Activated CD4-positive, alpha-beta memory T cell treated with anti-CD3 and anti-CD28 coated beads for 36 hours (primary cell): ENCODE results near the gene CPVL. TPM values are rescaled to one million over a fixed set of nuclear protein-coding genes. Genes with fewer than 3 reads are reported as not detected.
"Not testable (repeated sequence)": the region's sequence is repeated elsewhere in the genome, so short reads cannot be mapped to it uniquely, and the experiment has no call there.

ENCODE experiments used
- CTCF ChIA-PET: fragments of 350-600 bp; sonication (Branson Sonifier 250); formaldehyde crosslinking; loops from one replicate; lab custom pipeline; 2021; ENCODE audit warnings: antibody characterized with exemption, inconsistent platforms; lab: Charles Lee
- POLR2A ChIA-PET: fragments of 350-600 bp; sonication (Branson Sonifier 250); formaldehyde crosslinking; loops from one replicate; lab custom pipeline; 2021; ENCODE audit warnings: antibody characterized with exemption; lab: Charles Lee
- DNase-seq: peaks from one replicate; pipeline ENCODE4 v3.0.0-alpha.2; 2020
- H3K27ac Mint-ChIP-seq: one replicate; pipeline ENCODE4 v1.8.0; 2021; ENCODE audit warnings: mixed read lengths
- H3K27me3 Mint-ChIP-seq: one replicate; pipeline ENCODE4 v1.8.0; 2021; ENCODE audit warnings: mixed read lengths
- H3K36me3 Mint-ChIP-seq: one replicate; pipeline ENCODE4 v1.8.0; 2021; ENCODE audit warnings: mixed read lengths
- H3K4me1 Mint-ChIP-seq: one replicate; pipeline ENCODE4 v1.8.0; 2021; ENCODE audit warnings: low read depth, mixed read lengths
- H3K4me3 Mint-ChIP-seq: one replicate; pipeline ENCODE4 v1.8.0; 2021; ENCODE audit warnings: mild to moderate bottlenecking, mixed read lengths
- H3K9me3 Mint-ChIP-seq: one replicate; pipeline ENCODE4 v1.8.0; 2021; ENCODE audit warnings: mixed read lengths
- intact Hi-C: fragments of 100-400 bp; cut with micrococcal nuclease; formaldehyde crosslinking; loops from one replicate; pipeline ENCODE4 v1.15.1; 2023
- total RNA-seq, 2 experiments: library from RNA; stranded (reverse); gene quantifications; one replicate each; pipeline ENCODE4 v1.2.3, GENCODE V29; 2021

Gene CPVL
- total RNA-seq, 2 experiments from 2014 or later = not detected

- H3K36me3 Mint-ChIP-seq = no peaks in the 10 kb centered on the region
- H3K27ac Mint-ChIP-seq = no peak overlapping the region
- ChIA-PET CTCF (interaction anchor here (0.6 to 1.8 kb wide), 2 partner anchors 9 to 168 kb away, joined by 3 to 5 read pairs; no protein-coding TSS in a partner anchor), POLR2A (no interaction called here)
- H3K27me3 Mint-ChIP-seq = peaks cover 19% of the 10 kb centered on the region
- no peak overlapping the region for H3K4me3 Mint-ChIP-seq
- no peaks in the 10 kb centered on the region for H3K9me3 Mint-ChIP-seq
- no peak for DNase-seq
- intact Hi-C loops = no loop called here
- peaks cover 11% of the 10 kb centered on the region for H3K4me1 Mint-ChIP-seq
These were observed 31.1 kb downstream of the CPVL start for GRCh38 chr7:29115130-29115687.

DNA sequence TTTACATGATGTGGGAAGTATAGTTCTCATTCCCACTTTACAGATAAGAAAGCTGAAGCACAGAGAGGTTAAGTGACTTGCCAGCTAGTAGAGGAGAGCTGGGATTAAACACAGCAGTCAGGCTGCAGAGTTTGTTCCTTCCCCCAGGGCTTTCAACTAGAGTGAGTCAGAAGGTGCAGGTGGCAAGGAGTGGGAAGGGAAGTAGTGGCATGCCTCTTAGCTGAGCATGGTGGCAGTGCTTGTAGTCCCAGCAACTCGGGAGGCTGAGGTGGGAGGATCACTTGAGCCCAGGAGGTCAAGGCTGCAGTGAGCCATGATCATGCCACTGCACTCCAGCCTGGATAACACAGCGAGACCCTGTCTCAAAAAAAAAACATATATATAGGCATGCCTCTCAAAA lies 32.1 kb downstream of the CPVL start:
- H3K9me3 Mint-ChIP-seq, H3K36me3 Mint-ChIP-seq, DNase-seq, H3K4me3 Mint-ChIP-seq, POLR2A ChIA-PET, H3K27ac Mint-ChIP-seq: not testable (repeated sequence)
- intact Hi-C loops = loop anchor here (1.0 kb wide), 1 partner anchor 130 kb away; no protein-coding TSS in a partner anchor
- CTCF ChIA-PET = interaction anchor here (1.5 to 2.7 kb wide), 3 partner anchors 187 to 295 kb away, joined by 7 to 23 read pairs (median 18); no protein-coding TSS in a partner anchor
- peaks cover 11% of the 10 kb centered on the region for H3K4me1 Mint-ChIP-seq
- peaks cover 22% of the 10 kb centered on the region for H3K27me3 Mint-ChIP-seq

DNA sequence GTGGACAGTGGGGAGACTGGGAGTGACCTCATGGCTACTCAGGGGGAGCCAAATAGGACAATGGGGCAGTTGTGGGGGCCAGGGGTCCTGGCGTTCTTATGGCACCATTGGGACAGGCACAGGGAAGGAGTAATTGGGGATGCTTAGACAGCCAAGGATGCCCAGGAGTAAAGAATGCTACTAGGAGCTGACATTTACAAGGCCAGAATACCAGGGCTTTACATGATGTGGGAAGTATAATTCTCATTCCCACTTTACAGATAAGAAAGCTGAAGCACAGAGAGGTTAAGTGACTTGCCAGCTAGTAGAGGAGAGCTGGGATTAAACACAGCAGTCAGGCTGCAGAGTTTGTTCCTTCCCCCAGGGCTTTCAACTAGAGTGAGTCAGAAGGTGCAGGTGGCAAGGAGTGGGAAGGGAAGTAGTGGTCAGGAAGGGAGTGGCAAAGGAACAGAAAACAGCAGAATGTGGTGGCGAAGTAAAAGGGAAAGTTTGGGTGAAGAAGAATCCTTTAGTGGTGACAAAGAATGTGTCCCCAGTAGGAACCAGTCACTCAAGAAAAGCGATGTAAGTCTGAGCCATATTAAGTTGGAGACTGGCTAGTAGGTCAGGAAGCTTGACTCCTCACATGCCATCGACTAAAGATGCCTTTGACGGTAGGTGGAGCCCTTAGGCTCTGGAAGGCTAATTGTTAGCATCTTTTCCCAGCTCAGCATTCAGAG lies 32.8 kb downstream of the CPVL start:
- H3K9me3 Mint-ChIP-seq = no peaks in the 10 kb centered on the region
- H3K4me3 Mint-ChIP-seq = no peak overlapping the region
- peak; percentile 36 for DNase-seq
- no peak overlapping the region for H3K27ac Mint-ChIP-seq
- POLR2A ChIA-PET = no interaction called here
- CTCF ChIA-PET = interaction anchor here (0.5 to 2.7 kb wide), 6 partner anchors 12 to 295 kb away, joined by 3 to 23 read pairs (median 5); no protein-coding TSS in a partner anchor
- no peaks in the 10 kb centered on the region for H3K36me3 Mint-ChIP-seq
- peaks cover 22% of the 10 kb centered on the region for H3K27me3 Mint-ChIP-seq
- H3K4me1 Mint-ChIP-seq = peaks cover 11% of the 10 kb centered on the region
- intact Hi-C loops = loop anchor here (1.0 to 2.0 kb wide), 3 partner anchors 131 to 295 kb away; no protein-coding TSS in a partner anchor

DNA sequence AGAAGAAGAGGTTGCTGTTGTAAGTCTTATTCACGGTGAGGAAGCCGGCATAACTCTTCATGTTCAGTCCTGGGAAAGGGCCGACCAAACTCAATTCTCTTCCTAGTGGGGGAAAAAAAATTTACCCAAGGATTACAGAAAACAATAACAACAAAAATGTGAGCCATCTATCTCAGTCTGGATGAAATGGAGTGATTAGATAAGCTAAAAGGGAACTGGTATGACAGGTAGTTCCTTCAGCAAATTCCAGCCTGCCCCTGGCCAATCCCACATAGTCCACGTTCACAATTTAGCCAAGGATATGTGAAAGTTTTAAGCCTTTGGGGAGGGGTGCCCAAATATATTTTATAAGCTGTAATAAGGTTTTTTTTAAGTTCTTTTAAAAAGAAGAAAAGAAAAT lies 33.6 kb downstream of the CPVL start:
- Mint-ChIP-seq H3K36me3 (no peaks in the 10 kb centered on the region), H3K4me3 (no peak overlapping the region), H3K9me3 (no peaks in the 10 kb centered on the region), H3K27ac (no peak overlapping the region), H3K27me3 (peaks cover 22% of the 10 kb centered on the region), H3K4me1 (peaks cover 11% of the 10 kb centered on the region)
- CTCF ChIA-PET = interaction anchor here (1.0 to 2.7 kb wide), 4 partner anchors 11 to 190 kb away, joined by 3 to 23 read pairs (median 10); no protein-coding TSS in a partner anchor
- intact Hi-C loops = loop anchor here (1.0 to 2.0 kb wide), 2 partner anchors 173 to 296 kb away; no protein-coding TSS in a partner anchor
- POLR2A ChIA-PET = no interaction called here
- no peak for DNase-seq

- H3K36me3 Mint-ChIP-seq = no peaks in the 10 kb centered on the region
These were observed 36.4 kb downstream of the CPVL start for GRCh38 chr7:29109899-29110298.

GRCh38 chr7:29109358-29109757 lies 37.0 kb downstream of the CPVL start:
- DNase-seq = no peak
- ChIA-PET POLR2A (no interaction called here), CTCF (interaction anchor here (1.0 to 7.4 kb wide), 4 partner anchors 12 to 299 kb away, joined by 3 to 231 read pairs (median 4); no protein-coding TSS in a partner anchor)
- Mint-ChIP-seq H3K4me3 (no peak overlapping the region), H3K36me3 (no peaks in the 10 kb centered on the region), H3K9me3 (no peaks in the 10 kb centered on the region), H3K27me3 (peaks cover 10% of the 10 kb centered on the region), H3K4me1 (peaks cover 11% of the 10 kb centered on the region), H3K27ac (no peak overlapping the region)
- intact Hi-C loops = no loop called here

More at GRCh38 chr7:29109899-29110298, 36.4 kb downstream of the CPVL start:
- Mint-ChIP-seq H3K27me3 (peaks cover 10% of the 10 kb centered on the region), H3K9me3 (no peaks in the 10 kb centered on the region), H3K4me3 (no peak overlapping the region), H3K27ac (no peak overlapping the region), H3K4me1 (peaks cover 11% of the 10 kb centered on the region)
- CTCF ChIA-PET = interaction anchor here (1.0 to 7.4 kb wide), 3 partner anchors 12 to 186 kb away, joined by 3 to 231 read pairs (median 3); no protein-coding TSS in a partner anchor
- no peak for DNase-seq
- POLR2A ChIA-PET = no interaction called here
- intact Hi-C loops = no loop called here

GRCh38 chr7:29107056-29107455 lies 39.3 kb downstream of the CPVL start:
- CTCF ChIA-PET = interaction anchor here (0.7 to 7.4 kb wide), 21 partner anchors 8 to 302 kb away, joined by 3 to 231 read pairs (median 4); no protein-coding TSS in a partner anchor
- Mint-ChIP-seq H3K9me3 (no peaks in the 10 kb centered on the region), H3K27me3 (peaks cover 7% of the 10 kb centered on the region), H3K27ac (no peak overlapping the region), H3K36me3 (no peaks in the 10 kb centered on the region), H3K4me1 (peaks cover 4% of the 10 kb centered on the region), H3K4me3 (no peak overlapping the region)
- POLR2A ChIA-PET = no interaction called here
- DNase-seq = no peak
- intact Hi-C loops = no loop called here

DNA sequence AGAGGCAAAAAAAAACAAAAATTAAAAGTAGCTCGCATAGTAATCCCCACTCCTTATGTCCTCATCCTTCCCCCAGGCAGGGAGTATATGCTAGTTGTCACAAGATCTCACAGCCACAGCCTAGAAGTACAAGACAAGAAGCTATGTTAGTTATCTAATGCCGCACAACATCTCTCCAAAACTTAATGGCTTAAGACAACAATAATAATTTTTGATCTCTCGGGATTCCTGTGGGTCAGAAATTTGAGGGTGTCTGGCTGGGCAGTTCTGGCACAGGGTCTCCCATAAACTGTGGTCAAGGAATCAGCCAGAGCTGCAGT lies 39.7 kb downstream of the CPVL start:
- Mint-ChIP-seq H3K9me3 (no peaks in the 10 kb centered on the region), H3K27ac (no peak overlapping the region), H3K27me3 (peaks cover 7% of the 10 kb centered on the region), H3K36me3 (no peaks in the 10 kb centered on the region), H3K4me1 (peaks cover 4% of the 10 kb centered on the region), H3K4me3 (no peak overlapping the region)
- intact Hi-C loops = loop anchor here (1.0 kb wide), 3 partner anchors 150 to 184 kb away; no protein-coding TSS in a partner anchor
- ChIA-PET POLR2A (no interaction called here), CTCF (interaction anchor here (0.7 to 7.4 kb wide), 22 partner anchors 9 to 302 kb away, joined by 3 to 231 read pairs (median 4); no protein-coding TSS in a partner anchor)
- no peak for DNase-seq

DNA sequence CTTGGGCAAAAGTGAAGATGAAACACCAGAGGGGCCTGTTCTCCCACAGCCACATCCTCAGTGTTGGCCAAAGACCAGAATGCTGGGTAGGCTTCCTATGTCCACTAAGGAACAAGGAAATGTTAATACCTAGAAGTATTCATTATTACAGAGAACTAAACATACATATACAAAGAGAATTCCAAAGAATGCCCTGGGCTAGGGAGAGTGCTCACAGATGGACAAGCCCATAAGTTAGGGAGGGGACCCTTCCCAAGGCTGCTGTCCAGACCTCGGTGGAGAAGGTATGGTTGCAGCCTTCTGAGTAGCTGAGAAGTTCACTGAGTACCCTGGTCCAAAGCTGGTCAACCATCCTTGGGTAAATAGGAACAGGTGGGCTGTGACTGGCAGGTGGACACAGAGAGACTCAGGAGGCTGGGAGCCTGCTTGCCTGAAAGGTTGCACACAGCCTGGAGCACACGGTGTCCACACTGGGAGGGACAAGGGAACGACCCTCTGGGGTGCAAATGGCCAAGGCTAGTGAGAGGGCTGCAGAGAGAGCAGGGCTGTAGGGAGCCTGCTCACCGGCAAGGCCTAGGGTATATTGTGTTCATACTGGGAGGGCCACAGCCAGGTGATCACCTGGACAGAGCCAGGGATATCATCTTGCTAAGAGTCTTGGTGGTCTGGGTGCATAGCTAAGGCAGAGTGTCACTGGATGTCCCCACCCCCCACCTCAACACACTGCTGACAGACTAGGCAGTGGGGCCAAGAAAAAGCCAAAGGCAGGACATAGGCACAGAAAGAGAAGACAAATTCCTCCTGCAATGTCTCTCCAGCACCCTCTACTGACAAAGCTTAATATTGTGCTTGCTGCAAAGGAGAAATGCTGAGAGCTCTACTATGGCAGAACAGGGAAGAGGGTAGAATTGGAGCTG lies 40.3 kb downstream of the CPVL start:
- ChIA-PET POLR2A (no interaction called here), CTCF (interaction anchor here (0.7 to 7.4 kb wide), 23 partner anchors 8 to 303 kb away, joined by 3 to 231 read pairs (median 4); no protein-coding TSS in a partner anchor)
- Mint-ChIP-seq H3K27ac (no peak overlapping the region), H3K27me3 (peaks cover 7% of the 10 kb centered on the region), H3K4me3 (no peak overlapping the region), H3K9me3 (no peaks in the 10 kb centered on the region), H3K36me3 (no peaks in the 10 kb centered on the region), H3K4me1 (peaks cover 4% of the 10 kb centered on the region)
- intact Hi-C loops = loop anchor here (1.0 kb wide), 3 partner anchors 150 to 184 kb away; no protein-coding TSS in a partner anchor
- peak; percentile 12 for DNase-seq

- peaks cover 4% of the 10 kb centered on the region for H3K4me1 Mint-ChIP-seq
- H3K9me3 Mint-ChIP-seq = no peaks in the 10 kb centered on the region
- H3K27ac Mint-ChIP-seq = no peak overlapping the region
- ChIA-PET CTCF (interaction anchor here (1.3 to 7.4 kb wide), 3 partner anchors 148 to 181 kb away, joined by 4 to 231 read pairs (median 49); no protein-coding TSS in a partner anchor), POLR2A (no interaction called here)
- H3K36me3 Mint-ChIP-seq = no peaks in the 10 kb centered on the region
- H3K27me3 Mint-ChIP-seq = peaks cover 3% of the 10 kb centered on the region
- DNase-seq = no peak
- intact Hi-C loops = no loop called here
- H3K4me3 Mint-ChIP-seq = no peak overlapping the region
These were observed 41.1 kb downstream of the CPVL start for GRCh38 chr7:29105191-29105590.

GRCh38 chr7:29102558-29103151 lies 43.7 kb downstream of the CPVL start:
- no peak overlapping the region for H3K27ac Mint-ChIP-seq
- H3K27me3 Mint-ChIP-seq = no peaks in the 10 kb centered on the region
- H3K9me3 Mint-ChIP-seq = no peaks in the 10 kb centered on the region
- H3K36me3 Mint-ChIP-seq = no peaks in the 10 kb centered on the region
- ChIA-PET POLR2A (no interaction called here), CTCF (interaction anchor here (0.7 to 10.2 kb wide), 5 partner anchors 10 to 178 kb away, joined by 3 to 150 read pairs (median 3); no protein-coding TSS in a partner anchor)
- no peak overlapping the region for H3K4me3 Mint-ChIP-seq
- peaks cover 4% of the 10 kb centered on the region for H3K4me1 Mint-ChIP-seq
- DNase-seq = peak; percentile 57
- intact Hi-C loops = loop anchor here (1.0 kb wide), 2 partner anchors 175 to 180 kb away; no protein-coding TSS in a partner anchor
